ENCODE measurements around the gene DISP3.

The DISP3 gene

DNA sequence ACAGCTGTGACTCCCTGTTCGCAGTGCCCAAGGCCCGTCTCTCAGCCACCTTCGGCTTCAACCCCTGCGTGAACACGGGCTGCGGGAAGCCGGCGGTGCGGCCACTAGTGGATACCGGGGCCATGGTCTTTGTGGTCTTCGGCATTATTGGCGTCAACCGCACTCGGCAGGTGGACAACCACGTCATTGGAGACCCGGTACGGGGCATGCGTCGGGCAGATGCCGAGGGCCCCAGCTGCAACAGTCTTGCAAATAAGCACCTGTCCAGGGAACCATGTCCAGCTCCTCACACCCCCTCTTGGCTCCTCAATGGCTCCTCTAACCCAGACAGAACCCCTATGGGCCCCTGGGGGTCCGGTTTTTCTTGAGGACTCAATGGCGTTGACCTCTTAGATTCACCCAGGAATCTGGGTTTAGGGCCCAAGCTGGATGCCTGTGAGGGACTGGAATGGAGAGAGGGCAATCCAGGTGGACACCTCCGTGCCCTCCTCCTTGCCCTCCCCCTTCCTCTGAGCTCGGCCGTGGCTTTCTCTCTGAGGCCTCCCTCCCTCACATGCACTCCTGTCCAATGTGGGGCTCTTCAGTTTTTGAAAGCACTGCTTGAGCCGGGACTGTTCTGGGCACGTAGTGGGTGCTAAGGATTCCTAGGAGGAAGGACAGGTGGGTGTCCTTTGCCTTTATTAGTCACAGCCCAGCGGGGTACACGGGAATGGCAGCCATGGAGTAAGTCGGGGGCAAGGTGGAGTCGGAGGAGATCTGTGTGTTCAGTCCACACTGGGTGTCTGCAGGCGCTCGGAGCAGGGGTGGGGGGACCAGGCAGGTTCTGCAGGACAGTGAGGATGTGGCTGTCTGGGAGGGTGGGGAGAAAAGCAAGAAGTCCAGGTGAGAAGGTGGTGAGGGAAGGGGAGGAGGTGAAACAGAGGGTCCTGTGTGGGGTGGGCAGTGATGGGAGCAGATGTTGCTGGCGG is 51.1 kb downstream of the DISP3 start:
- DNase-seq = no peak

DNA sequence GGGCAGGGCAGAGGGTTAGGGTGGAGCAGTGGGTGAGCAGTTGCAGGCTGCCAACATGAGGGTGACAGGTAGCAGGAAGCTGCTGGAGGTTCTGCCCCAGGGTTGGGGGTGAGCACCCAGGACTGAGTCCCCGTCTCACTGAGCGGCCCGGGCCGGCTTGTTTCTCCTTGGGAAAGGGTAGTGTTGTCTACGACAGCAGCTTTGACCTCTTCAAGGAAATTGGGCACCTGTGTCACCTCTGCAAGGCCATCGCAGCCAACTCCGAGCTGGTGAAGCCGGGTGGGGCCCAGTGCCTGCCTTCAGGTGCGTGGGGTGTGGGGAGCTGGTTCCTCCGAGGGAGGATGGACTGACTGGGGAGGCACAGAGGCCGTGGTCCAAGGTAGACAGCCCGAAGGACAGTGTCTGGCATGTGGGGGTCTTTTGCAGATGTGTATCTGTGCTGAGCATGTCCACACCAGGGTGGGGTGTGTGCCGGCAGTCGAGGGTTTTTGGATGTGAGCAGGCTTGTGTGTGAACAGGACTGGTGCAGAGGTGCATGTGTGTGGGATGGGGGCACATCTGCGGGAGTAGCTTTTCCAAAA is 51.9 kb downstream of the DISP3 start:
- no peak for DNase-seq

- no peak for DNase-seq
These were observed 52.4 kb downstream of the DISP3 start for GRCh38 chr1:11531314-11531870.

DNA sequence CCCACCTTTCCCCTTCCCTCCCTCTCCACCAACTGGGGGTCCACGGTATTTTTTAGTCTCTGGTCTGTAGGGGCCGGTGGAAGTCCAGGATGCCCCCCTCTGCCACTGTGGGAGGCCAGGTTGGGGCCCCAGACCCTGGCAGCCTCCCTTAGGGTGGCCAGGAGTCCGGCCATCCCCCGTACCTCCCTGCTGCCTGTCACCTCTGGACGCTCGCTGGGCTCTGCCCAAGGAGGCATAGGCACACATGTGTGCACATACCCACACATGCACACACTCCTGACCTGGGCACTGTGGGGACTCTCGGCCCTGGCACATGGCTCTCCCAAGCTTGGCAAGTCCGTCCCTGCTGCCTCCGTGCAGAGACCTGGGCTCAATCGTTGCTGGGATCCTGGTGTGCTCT is 53.0 kb downstream of the DISP3 start:
- DNase-seq = no peak

- DNase-seq = no peak
These were observed 55.1 kb downstream of the DISP3 start for GRCh38 chr1:11533790-11534787.

- no peak for DNase-seq
These were observed 55.9 kb downstream of the DISP3 start for GRCh38 chr1:11534846-11535245.

DNA sequence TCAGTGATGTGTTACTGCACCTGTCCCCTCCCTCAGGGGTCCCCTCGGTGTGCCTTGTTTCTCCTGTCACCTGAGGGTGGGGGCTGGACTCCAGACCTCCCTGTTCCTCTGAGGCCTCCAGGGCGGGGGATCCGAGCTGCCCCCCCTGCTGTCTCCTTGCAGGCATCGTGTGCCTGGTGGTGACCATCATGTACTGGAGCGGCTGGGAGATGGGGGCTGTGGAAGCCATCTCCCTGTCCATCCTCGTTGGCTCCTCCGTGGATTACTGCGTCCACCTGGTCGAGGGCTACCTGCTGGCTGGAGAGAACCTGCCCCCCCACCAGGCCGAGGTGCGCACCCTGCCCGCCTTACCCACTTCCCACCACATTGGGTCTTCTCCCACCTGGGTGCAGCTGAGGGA is 56.4 kb downstream of the DISP3 start:
- DNase-seq = no peak

DNA sequence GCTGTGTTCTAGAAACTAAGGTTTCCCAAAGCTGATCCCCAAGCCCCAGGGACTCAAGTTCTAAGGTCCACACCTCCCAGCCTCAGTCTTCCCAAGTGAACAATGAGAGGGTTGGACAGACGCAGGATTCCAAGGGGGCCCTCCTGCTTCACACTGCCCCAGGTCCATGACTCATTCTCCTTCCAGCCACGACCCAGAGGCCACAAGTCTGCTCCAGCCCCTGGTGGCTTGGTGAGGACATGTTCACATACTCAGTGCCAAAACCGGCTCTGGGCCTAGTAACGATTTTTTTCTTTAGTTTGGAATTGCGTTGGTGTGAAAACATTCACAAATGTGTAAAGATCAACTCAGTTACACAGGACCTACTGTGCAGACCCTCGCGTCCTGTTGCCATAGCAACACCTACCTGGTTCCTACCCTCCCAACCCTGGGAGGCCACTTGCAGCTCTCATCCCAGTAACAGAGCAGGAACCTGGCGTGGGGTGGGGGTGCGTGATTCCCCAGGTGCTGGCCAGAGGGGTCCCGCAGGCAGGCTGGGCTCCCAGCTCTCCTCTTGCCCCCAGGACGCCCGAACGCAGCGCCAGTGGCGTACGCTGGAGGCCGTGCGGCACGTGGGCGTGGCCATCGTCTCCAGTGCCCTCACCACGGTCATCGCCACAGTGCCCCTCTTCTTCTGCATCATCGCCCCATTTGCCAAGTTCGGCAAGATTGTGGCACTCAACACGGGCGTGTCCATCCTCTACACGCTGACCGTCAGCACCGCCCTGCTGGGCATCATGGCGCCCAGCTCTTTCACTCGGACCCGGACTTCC is 57.0 kb downstream of the DISP3 start:
- DNase-seq = no peak

DNA sequence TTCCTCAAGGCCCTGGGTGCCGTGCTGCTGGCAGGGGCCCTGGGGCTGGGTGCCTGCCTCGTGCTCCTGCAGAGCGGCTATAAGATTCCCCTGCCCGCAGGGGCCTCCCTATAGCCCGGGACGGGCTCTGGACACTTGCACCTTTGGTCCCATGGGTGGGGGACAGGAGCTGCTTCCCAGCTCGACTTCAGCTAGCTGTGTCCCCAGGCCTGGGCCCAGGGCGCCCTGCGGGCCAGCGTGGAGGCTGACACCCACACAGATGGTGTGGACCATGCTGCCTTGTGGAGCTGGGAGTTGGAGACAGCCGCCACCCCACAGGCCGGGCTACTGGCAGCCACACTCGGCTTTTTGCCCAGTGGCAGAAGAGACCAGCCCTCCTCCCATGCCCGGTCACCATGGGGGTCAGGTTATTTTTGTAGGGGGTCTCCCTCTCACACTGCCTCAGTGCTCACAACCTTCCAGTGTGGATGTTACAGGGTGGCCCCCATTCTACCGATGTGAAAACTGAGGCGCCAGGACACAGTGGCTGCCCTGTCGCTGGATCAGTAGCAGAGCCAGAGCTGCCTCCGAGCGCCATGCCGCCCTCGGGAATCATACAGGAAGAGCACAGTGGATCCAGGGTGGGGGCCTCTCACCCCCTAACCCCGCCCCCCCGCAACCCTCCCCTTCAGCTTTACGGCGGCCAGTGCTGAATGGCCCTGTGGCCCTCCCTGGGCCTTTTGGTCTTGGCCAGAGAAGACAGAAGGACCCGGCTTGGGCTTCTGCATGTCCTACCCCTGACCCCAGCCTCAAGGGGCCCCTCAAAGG is 57.8 kb downstream of the DISP3 start:
- no peak for DNase-seq

DNA sequence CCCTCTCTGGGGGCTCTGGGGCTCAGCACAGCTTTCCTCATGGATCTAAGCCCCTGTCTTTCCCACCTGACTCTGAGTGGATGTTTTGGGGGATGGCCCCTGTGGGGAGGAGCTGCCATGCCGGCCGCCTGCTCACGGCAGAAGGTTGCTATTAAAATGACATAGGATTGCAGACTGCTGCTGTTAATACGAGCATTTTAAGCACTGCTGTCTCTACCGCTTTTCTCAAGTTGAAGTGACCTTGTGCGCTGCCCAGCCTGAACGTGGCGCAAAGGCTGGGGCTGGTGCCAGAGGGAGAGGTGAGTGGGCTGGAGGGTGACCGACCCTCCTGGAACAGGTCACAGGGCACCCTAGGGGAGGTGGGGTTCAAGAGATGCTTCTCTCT is 58.4 kb downstream of the DISP3 start:
- no peak for DNase-seq

- no peak for DNase-seq
These were observed 59.1 kb downstream of the DISP3 start for GRCh38 chr1:11537854-11538591.

GRCh38 chr1:11538886-11539285 is 59.9 kb downstream of the DISP3 start:
- no peak for DNase-seq

DNA sequence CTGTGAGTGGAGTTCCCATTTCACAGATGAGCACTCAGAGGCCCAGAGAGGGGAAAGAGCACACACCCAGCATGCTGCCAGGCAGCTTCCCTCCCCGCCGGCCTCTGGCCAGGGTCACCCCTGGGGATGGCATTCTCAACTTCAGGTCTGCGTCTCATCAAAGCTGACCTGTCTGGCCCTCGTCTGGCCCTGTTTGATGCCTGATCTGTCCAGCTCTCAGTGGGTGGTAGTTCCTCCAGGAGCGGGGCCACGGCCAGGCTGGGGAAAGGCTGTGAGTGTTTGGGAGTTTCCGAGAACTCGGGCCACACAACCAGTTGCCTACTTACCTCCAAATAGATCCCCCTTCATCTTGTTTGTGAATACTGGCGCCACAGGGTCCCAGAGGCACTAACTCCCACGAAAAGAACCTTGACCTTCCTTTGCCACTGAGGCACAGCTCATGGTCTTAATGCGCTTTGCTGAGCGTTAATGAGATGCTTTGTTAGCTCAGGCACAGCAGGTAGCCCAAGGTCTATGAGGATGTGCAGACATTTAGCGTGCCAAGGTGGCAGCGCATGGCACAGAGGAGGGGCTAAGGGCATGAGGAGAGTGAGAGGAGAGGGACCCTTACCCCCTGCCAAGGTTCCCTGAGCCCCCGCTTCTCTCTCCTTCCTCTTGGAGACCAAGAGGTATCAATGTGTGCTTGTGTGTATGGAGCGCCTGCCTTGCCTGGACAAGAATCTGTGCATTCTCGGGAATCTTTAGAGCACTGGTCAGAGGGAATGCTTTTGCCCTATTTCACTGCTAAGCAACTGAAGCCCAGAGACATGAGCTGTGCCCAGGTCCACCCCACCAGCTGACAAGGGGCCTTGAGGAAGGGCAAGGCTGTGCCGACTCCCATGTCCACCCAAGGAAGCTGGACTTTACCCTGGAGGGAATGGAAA is 61.2 kb downstream of the DISP3 start:
- DNase-seq = no peak

DNA sequence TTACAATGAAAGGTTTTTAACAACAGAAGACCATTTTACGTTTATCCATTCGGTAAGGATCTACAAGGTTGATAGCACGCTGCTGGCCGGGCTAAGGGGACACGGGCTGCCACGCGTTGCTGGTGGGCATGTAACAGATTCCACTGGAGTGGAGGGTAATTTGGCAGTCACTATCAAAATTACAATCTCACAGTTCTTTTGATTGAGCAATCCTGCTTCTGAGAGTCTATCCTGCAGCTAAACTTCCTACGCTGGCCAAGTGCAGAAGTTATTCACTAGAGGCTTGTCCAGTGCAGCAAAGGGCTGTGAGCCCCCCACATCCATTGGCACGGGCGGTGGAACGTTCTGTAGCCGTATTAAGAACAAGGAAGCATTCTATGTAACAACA is 61.8 kb downstream of the DISP3 start:
- no peak for DNase-seq

DNA sequence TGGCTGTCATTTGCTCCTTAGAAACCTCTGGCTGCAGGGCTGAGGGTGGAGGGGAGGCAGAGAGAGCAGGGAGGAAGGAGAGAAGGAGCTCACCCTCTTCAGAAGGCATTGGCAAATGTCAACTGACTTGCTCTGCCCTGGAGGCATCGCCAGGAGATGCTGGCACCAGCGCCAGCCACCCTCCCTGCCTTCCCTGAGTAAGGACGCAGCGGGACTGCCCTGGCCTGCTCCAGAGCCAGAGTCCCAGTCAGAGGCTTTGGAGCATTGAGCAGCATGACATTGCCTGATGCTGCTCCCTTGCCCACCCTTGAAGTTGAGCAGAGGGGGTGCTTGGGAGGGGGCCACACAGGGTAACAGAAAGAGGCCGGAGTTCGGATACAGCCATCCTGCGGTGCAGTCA is 62.3 kb downstream of the DISP3 start:
- no peak for DNase-seq

GRCh38 chr1:11541956-11542355 is 63.0 kb downstream of the DISP3 start:
- DNase-seq = no peak

- DNase-seq = no peak
These were observed 64.4 kb downstream of the DISP3 start for GRCh38 chr1:11543392-11543791.

DNA sequence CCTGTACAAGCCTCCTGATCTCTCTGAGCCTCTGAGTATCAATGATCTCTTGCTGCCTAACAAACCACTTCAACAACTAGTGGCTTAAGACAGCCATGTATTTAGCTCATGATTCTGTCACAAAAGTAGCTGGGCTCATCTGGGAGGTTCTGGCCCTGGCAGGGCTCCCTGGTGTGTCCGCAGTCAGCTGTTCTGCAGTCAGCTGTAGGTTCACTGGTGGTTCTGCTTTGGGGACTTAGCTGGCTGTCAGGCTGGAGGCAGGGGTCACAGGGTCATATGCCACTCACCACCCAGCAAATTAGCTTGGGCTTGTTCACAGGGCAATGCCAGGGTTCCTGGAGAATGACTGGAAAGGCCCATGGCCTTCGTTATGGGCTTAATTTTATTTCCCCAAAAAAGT is 64.8 kb downstream of the DISP3 start:
- DNase-seq = no peak

- no peak for DNase-seq
These were observed 67.5 kb downstream of the DISP3 start for GRCh38 chr1:11546456-11546855.

Data from NCI-H1417 treated with DMSO at 0.1 percent for 48 hours (cell line).